DND-41 (cell line): Measurements from ENCODE around the gene UGP2.

Experiments used
- ATAC-seq: fragments of 200-7000 bp; cut with Tn5 transposase; 3 replicates; pipeline ENCODE4 v1.9.1; 2021; ENCODE audit warnings: low read depth; ENCODE audit not compliant: insufficient read depth
- DNase-seq: peaks from one replicate; pipeline ENCODE4 v3.0.0-alpha.2; 2020
- H2AFZ ChIP-seq: 2 replicates; pipeline ENCODE4 v1.6.0; 2012; ENCODE audit warnings: low read depth, low read length
- H3K27ac ChIP-seq: 2 replicates; pipeline ENCODE4 v1.5.1; 2012; ENCODE audit warnings: low read length, inconsistent platforms
- H3K27me3 ChIP-seq: fragments of 200-600 bp; sonication (generic); 2 replicates; pipeline ENCODE4 v1.6.0; 2012; ENCODE audit warnings: low read length, mild to moderate bottlenecking, inconsistent platforms; ENCODE audit not compliant: insufficient read depth, poor library complexity
- H3K36me3 ChIP-seq: 2 replicates; pipeline ENCODE4 v1.5.1; 2012; ENCODE audit warnings: low read length, inconsistent platforms; ENCODE audit not compliant: insufficient read depth
- H3K4me1 ChIP-seq: 2 replicates; pipeline ENCODE4 v1.5.1; 2012; ENCODE audit warnings: mild to moderate bottlenecking, low read length; ENCODE audit not compliant: insufficient read depth
- H3K4me2 ChIP-seq: 2 replicates; pipeline ENCODE4 v1.6.0; 2012; ENCODE audit warnings: mild to moderate bottlenecking, moderate library complexity, low read length, inconsistent platforms; ENCODE audit not compliant: insufficient read depth
- H3K4me3 ChIP-seq, 2 experiments: fragments of 200-600 bp in 1 of 2; shearing (Covaris generic) in 1 of 2; 2 replicates each; pipeline ENCODE4 v1.5.1; 2012 to 2016; ENCODE audit warnings: inconsistent platforms in 2 of 2, low read length in 2 of 2, mild to moderate bottlenecking in 2 of 2, low read depth in 1 of 2, moderate library complexity in 1 of 2
- H3K79me2 ChIP-seq: 2 replicates; pipeline ENCODE4 v1.6.0; 2012; ENCODE audit warnings: low read length, inconsistent platforms; ENCODE audit not compliant: insufficient read depth
- H3K9ac ChIP-seq: 2 replicates; pipeline ENCODE4 v1.6.0; 2012; ENCODE audit warnings: low read depth, mild to moderate bottlenecking, inconsistent platforms, low read length, moderate library complexity
- H3K9me3 ChIP-seq: 2 replicates; pipeline ENCODE4 v1.5.1; 2012; ENCODE audit warnings: low read length, moderate library complexity, mild to moderate bottlenecking, inconsistent platforms; ENCODE audit not compliant: insufficient read depth, severe bottlenecking
- H4K20me1 ChIP-seq: 2 replicates; pipeline ENCODE4 v1.6.0; 2012; ENCODE audit warnings: low read length; ENCODE audit not compliant: insufficient read depth
- EZH2 ChIP-seq: IDR thresholded peaks from 3 replicates; pipeline ENCODE4 v1.6.1; 2012; ENCODE audit warnings: borderline replicate concordance, low read depth, mild to moderate bottlenecking, moderate library complexity, low read length, inconsistent platforms; ENCODE audit not compliant: severe bottlenecking
- TF ChIP-seq, protein P1 (sequence below): IDR thresholded peaks from 2 replicates; pipeline ENCODE4 v1.5.1; 2012; ENCODE audit warnings: borderline replicate concordance, low read length, moderate library complexity, mild to moderate bottlenecking; ENCODE audit not compliant: poor library complexity, severe bottlenecking; ENCODE audit errors: extremely low read depth

Gene UGP2

DNA sequence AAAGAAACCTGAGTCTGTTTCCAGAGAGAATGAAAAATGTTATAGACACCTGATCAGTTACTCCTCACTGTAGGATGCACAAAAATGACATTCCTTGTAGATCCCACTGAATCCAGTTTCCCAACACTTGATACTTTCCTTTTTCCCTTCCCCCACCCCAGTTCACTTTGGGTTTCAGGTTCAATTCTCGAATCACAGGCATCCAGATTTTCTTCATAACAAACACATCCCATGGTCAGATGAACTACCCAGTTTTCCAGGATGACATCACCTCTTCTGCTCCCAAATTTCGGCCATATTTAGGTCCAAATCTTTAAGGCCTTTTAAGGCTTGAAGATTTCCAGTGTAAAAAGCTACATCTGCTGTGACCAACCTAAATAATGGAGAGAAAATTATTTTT is 51.5 kb downstream of the UGP2 start:
- no peaks in the 10 kb centered on the region for H3K9me3 ChIP-seq
- peaks cover 87% of the 10 kb centered on the region for H3K36me3 ChIP-seq
- H3K27ac ChIP-seq = no peak overlapping the region
- H4K20me1 ChIP-seq = peaks cover 4% of the 10 kb centered on the region; the same call in 1 of the 2 replicates
- TF ChIP-seq EZH2 = no peak
- TF ChIP-seq, protein P1, sequence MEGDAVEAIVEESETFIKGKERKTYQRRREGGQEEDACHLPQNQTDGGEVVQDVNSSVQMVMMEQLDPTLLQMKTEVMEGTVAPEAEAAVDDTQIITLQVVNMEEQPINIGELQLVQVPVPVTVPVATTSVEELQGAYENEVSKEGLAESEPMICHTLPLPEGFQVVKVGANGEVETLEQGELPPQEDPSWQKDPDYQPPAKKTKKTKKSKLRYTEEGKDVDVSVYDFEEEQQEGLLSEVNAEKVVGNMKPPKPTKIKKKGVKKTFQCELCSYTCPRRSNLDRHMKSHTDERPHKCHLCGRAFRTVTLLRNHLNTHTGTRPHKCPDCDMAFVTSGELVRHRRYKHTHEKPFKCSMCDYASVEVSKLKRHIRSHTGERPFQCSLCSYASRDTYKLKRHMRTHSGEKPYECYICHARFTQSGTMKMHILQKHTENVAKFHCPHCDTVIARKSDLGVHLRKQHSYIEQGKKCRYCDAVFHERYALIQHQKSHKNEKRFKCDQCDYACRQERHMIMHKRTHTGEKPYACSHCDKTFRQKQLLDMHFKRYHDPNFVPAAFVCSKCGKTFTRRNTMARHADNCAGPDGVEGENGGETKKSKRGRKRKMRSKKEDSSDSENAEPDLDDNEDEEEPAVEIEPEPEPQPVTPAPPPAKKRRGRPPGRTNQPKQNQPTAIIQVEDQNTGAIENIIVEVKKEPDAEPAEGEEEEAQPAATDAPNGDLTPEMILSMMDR = no peak
- no peak overlapping the region for H3K4me2 ChIP-seq
- H2AFZ ChIP-seq = no peak overlapping the region
- no peak overlapping the region for H3K9ac ChIP-seq
- ATAC-seq = no peak
- H3K4me3 ChIP-seq = no peak overlapping the region
- no peaks in the 10 kb centered on the region for H3K27me3 ChIP-seq
- H3K79me2 ChIP-seq = no peaks in the 10 kb centered on the region
- no peak for DNase-seq
- no peaks in the 10 kb centered on the region for H3K4me1 ChIP-seq

DNA sequence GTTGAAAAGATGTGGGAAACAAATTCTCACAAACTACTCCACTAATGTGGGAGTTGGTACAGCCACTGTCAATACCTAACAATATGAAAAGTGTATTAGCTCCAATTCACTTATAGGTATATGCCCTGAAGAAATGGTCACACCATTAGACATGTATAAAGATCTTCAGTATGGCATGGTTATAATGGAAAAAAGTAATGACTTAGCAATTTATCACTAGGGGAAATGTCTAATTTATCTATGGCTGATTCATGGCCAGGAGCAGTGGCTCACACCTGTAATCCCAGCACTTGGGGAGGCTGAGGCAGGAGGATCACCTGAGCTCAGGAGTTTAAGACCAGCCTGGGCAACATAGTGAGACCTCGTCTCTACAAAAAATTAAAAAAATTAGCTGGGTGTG is 52.5 kb downstream of the UGP2 start:
- no peak for ATAC-seq
- no peak overlapping the region for H3K27ac ChIP-seq
- H3K9me3 ChIP-seq = no peaks in the 10 kb centered on the region
- no peak overlapping the region for H3K9ac ChIP-seq
- no peak for DNase-seq
- H3K36me3 ChIP-seq = peaks cover 87% of the 10 kb centered on the region
- no peak overlapping the region for H3K4me3 ChIP-seq
- H3K4me2 ChIP-seq = no peak overlapping the region
- TF ChIP-seq, protein P1 = no peak
- no peak for TF ChIP-seq EZH2
- H4K20me1 ChIP-seq = no peaks in the 10 kb centered on the region
- no peaks in the 10 kb centered on the region for H3K4me1 ChIP-seq
- H3K27me3 ChIP-seq = no peaks in the 10 kb centered on the region
- no peaks in the 10 kb centered on the region for H3K79me2 ChIP-seq
- no peak overlapping the region for H2AFZ ChIP-seq

DNA sequence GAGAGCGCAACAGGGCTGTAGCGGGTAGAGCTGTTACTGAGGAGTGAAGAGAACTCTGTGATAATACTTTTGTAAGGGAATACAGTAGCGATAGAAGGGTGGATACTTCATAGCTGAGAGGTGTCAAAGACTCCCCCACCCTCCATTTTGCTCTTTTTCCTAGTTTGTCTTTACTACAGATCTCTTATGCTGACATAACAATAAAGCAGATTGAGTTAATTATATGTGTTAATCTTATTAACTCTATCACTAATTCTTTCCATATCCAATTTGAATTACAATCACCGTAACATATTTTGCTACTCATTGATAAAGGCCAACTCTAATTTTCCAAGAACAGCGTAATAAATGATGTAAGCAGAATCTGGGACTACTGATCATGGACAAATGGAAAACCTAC is 57.1 kb downstream of the UGP2 start:
- TF ChIP-seq EZH2 = no peak
- TF ChIP-seq, protein P1 = no peak

DNA sequence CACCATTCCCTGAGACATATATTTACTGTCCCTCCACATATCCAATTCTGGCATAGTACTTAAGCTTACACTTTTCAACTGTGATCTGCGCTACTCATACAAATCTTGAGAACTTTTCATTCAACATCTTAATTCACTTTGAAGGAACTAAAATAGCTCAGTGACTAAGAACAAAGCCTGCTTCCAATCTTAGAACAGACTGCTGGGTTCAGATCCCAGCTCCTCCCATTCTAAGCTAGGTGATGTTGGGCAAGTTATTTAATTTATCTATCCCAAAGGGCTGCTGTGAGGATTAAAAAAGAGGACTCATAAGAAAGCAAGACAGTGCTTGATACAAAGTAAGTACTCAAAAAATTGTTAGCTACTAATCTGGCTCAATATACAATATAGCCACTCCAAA is 57.9 kb downstream of the UGP2 start:
- H3K4me3 ChIP-seq = no peak overlapping the region
- H3K36me3 ChIP-seq = peaks cover 69% of the 10 kb centered on the region
- no peak for DNase-seq
- TF ChIP-seq EZH2 = no peak
- TF ChIP-seq, protein P1 = no peak
- H3K4me1 ChIP-seq = no peaks in the 10 kb centered on the region
- H2AFZ ChIP-seq = no peak overlapping the region
- H3K79me2 ChIP-seq = no peaks in the 10 kb centered on the region
- no peak overlapping the region for H3K27ac ChIP-seq
- no peak overlapping the region for H3K4me2 ChIP-seq
- H4K20me1 ChIP-seq = no peaks in the 10 kb centered on the region
- no peak for ATAC-seq
- peaks cover 12% of the 10 kb centered on the region for H3K9me3 ChIP-seq
- no peaks in the 10 kb centered on the region for H3K27me3 ChIP-seq
- no peak overlapping the region for H3K9ac ChIP-seq

More for the DNA sequence above, 57.1 kb downstream of the UGP2 start:
- H3K27me3 ChIP-seq = no peaks in the 10 kb centered on the region
- no peaks in the 10 kb centered on the region for H4K20me1 ChIP-seq
- no peak overlapping the region for H3K4me2 ChIP-seq
- no peaks in the 10 kb centered on the region for H3K79me2 ChIP-seq
- no peak overlapping the region for H2AFZ ChIP-seq
- ATAC-seq = no peak
- no peak for DNase-seq
- H3K36me3 ChIP-seq = peaks cover 77% of the 10 kb centered on the region
- no peak overlapping the region for H3K4me3 ChIP-seq
- H3K4me1 ChIP-seq = no peaks in the 10 kb centered on the region
- H3K9me3 ChIP-seq = peaks cover 12% of the 10 kb centered on the region
- H3K9ac ChIP-seq = no peak overlapping the region
- H3K27ac ChIP-seq = no peak overlapping the region
